HK-2 (cell line): ENCODE results near the gene XPO1.
"Not testable (repeated sequence)": the region's sequence is repeated elsewhere in the genome, so short reads cannot be mapped to it uniquely, and the experiment has no call there.

Experiments used
- DNase-seq: peaks from one replicate; pipeline ENCODE4 v3.0.0-alpha.2; 2018; ENCODE audit not compliant: unreplicated experiment

Gene XPO1

GRCh38 chr2:61534926-61535325, 3.2 kb downstream of the XPO1 start:
- DNase-seq: no peak

- DNase-seq: no peak
Observed at GRCh38 chr2:61530749-61531148, 7.4 kb downstream of the XPO1 start.

GRCh38 chr2:61529944-61530735, 8.0 kb downstream of the XPO1 start:
- DNase-seq: no peak

GRCh38 chr2:61520261-61520660, 17.9 kb downstream of the XPO1 start:
- no peak for DNase-seq

GRCh38 chr2:61512768-61513398, 25.3 kb downstream of the XPO1 start:
- no peak for DNase-seq

- DNase-seq: no peak
Observed at GRCh38 chr2:61510674-61511671, 27.2 kb downstream of the XPO1 start.

- DNase-seq: no peak
Observed at GRCh38 chr2:61504949-61505348, 33.2 kb downstream of the XPO1 start.

- DNase-seq: no peak
Observed at GRCh38 chr2:61499060-61499459, 39.1 kb downstream of the XPO1 start.

- DNase-seq: no peak
Observed at GRCh38 chr2:61493523-61493942, 44.6 kb downstream of the XPO1 start.

GRCh38 chr2:61492476-61492875, 45.7 kb downstream of the XPO1 start:
- no peak for DNase-seq

- DNase-seq: no peak
Observed at GRCh38 chr2:61485281-61485680, 52.9 kb downstream of the XPO1 start.

GRCh38 chr2:61478086-61478485, 60.1 kb downstream of the XPO1 start:
- DNase-seq: no peak

- not testable (repeated sequence) for DNase-seq
Observed at GRCh38 chr2:61476929-61477589, 61.1 kb downstream of the XPO1 start.

- no peak for DNase-seq
Observed at GRCh38 chr2:61471905-61472805, 66.0 kb downstream of the XPO1 start.

GRCh38 chr2:61470965-61471904, 66.9 kb downstream of the XPO1 start, which contains the start of gene USP34:
Gene USP34 (minus strand): TSS chr2:61471087. CDS start chr2:61470692, 395 bp downstream.
- peak; percentile 97 for DNase-seq

GRCh38 chr2:61470122-61470951, 67.8 kb downstream of the XPO1 start:
- DNase-seq: peak; percentile 86

GRCh38 chr2:61469424-61470121, 68.6 kb downstream of the XPO1 start:
- no peak for DNase-seq

- not testable (repeated sequence) for DNase-seq
Observed at GRCh38 chr2:61468231-61468630, 69.9 kb downstream of the XPO1 start.
